GM13976 (cell line): ENCODE measurements around the gene ARHGAP18.

Source experiments
- DNase-seq: peaks from one replicate; pipeline ENCODE4 v3.0.0; 2012; ENCODE audit warnings: low spot score
- CTCF ChIP-seq: IDR thresholded peaks from 2 replicates; pipeline ENCODE4 v1.5.1; 2012; ENCODE audit warnings: borderline replicate concordance, mild to moderate bottlenecking; ENCODE audit not compliant: insufficient read depth; ENCODE audit errors: extremely low read depth, missing control alignments, control extremely low read depth
- in situ Hi-C: fragments of 300-500 bp; cut with MboI; formaldehyde crosslinking; loops from one replicate; pipeline ENCODE4 v1.12.0; 2022; ENCODE audit warnings: low sequenced_read_pairs, mixed read lengths, inconsistent platforms; ENCODE audit not compliant: unreplicated experiment

ARHGAP18 gene

GRCh38 chr6:129691709-129692108, 18.3 kb downstream of the ARHGAP18 start:
- TF ChIP-seq CTCF, result no peak
- in situ Hi-C loops, result no loop called here

GRCh38 chr6:129691043-129691640, 18.8 kb downstream of the ARHGAP18 start:
- DNase-seq, result no peak
- in situ Hi-C loops, result no loop called here
- TF ChIP-seq CTCF, result no peak

More at GRCh38 chr6:129691709-129692108, 18.3 kb downstream of the ARHGAP18 start:
- DNase-seq, result no peak

- no peak for TF ChIP-seq CTCF
- in situ Hi-C loops, result no loop called here
- DNase-seq, result no peak
Observed at GRCh38 chr6:129686941-129687627, 22.9 kb downstream of the ARHGAP18 start.

- in situ Hi-C loops, result no loop called here
- DNase-seq, result no peak
- no peak for TF ChIP-seq CTCF
Observed at GRCh38 chr6:129685662-129686031, 24.3 kb downstream of the ARHGAP18 start.

- no peak for DNase-seq
- in situ Hi-C loops, result no loop called here
- TF ChIP-seq CTCF, result no peak
Observed at GRCh38 chr6:129684903-129685661, 24.9 kb downstream of the ARHGAP18 start.

GRCh38 chr6:129684323-129684884, 25.6 kb downstream of the ARHGAP18 start:
- no peak for TF ChIP-seq CTCF
- in situ Hi-C loops, result no loop called here
- DNase-seq, result no peak
